ENCODE measurements around the gene PTPRK.
"Not testable (repeated sequence)": the region's sequence is repeated elsewhere in the genome, so short reads cannot be mapped to it uniquely, and the experiment has no call there.

The PTPRK gene

GRCh38 chr6:128434752-128435151 lies 85.6 kb downstream of the PTPRK start:
- not testable (repeated sequence) for DNase-seq

GRCh38 chr6:128432394-128432793 lies 88.0 kb downstream of the PTPRK start:
- DNase-seq = no peak

- no peak for DNase-seq
These were observed 93.3 kb downstream of the PTPRK start for GRCh38 chr6:128427139-128427538.

- no peak for DNase-seq
These were observed 94.5 kb downstream of the PTPRK start for GRCh38 chr6:128425856-128426255.

GRCh38 chr6:128422871-128423270 lies 97.5 kb downstream of the PTPRK start:
- DNase-seq = no peak

- no peak for DNase-seq
These were observed 98.2 kb downstream of the PTPRK start for GRCh38 chr6:128422200-128422599.

- DNase-seq = no peak
These were observed 98.6 kb downstream of the PTPRK start for GRCh38 chr6:128421788-128422187.

- no peak for DNase-seq
These were observed 102.7 kb downstream of the PTPRK start for GRCh38 chr6:128417698-128418097.

- DNase-seq = no peak
These were observed 105.0 kb downstream of the PTPRK start for GRCh38 chr6:128415387-128415786.

- no peak for DNase-seq
These were observed 105.5 kb downstream of the PTPRK start for GRCh38 chr6:128414943-128415342.

GRCh38 chr6:128413291-128413690 lies 107.1 kb downstream of the PTPRK start:
- DNase-seq = no peak

- DNase-seq = no peak
These were observed 107.7 kb downstream of the PTPRK start for GRCh38 chr6:128412680-128413079.

GRCh38 chr6:128410584-128410983 lies 109.8 kb downstream of the PTPRK start:
- DNase-seq = no peak

GRCh38 chr6:128409003-128409402 lies 111.4 kb downstream of the PTPRK start:
- no peak for DNase-seq

GRCh38 chr6:128406453-128406852 lies 113.9 kb downstream of the PTPRK start:
- no peak for DNase-seq

- no peak for DNase-seq
These were observed 116.6 kb downstream of the PTPRK start for GRCh38 chr6:128403618-128404444.

GRCh38 chr6:128400875-128401274 lies 119.5 kb downstream of the PTPRK start:
- no peak for DNase-seq

- DNase-seq = no peak
These were observed 122.4 kb downstream of the PTPRK start for GRCh38 chr6:128397996-128398395.

- DNase-seq = no peak
These were observed 124.8 kb downstream of the PTPRK start for GRCh38 chr6:128395596-128395995.

GRCh38 chr6:128395188-128395587 lies 125.2 kb downstream of the PTPRK start:
- DNase-seq = no peak

GRCh38 chr6:128394167-128394566 lies 126.2 kb downstream of the PTPRK start:
- no peak for DNase-seq

- DNase-seq = no peak
These were observed 130.4 kb downstream of the PTPRK start for GRCh38 chr6:128389820-128390534.

- no peak for DNase-seq
These were observed 132.0 kb downstream of the PTPRK start for GRCh38 chr6:128388380-128388779.

GRCh38 chr6:128380891-128381290 lies 139.5 kb downstream of the PTPRK start:
- no peak for DNase-seq
